ENCODE data around the gene PARD3.

Gene PARD3

DNA sequence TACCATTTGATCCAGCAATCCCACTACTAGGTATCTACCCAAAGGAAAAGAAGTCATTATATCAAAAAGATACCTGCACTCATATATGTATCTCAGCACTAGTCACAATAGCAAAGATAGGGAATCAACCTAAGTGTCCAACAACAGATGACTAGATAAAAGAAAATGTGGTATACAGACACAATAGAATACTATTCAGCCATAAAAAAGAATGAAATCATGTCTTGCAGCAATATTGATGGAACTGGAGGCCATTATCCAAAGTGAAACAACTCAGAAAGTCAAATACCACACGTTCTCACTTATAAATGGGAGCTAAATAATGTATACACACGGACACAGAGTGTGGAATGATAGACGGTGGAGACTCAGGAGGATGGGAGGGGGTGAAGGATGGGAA is 146.0 kb downstream of the PARD3 start:
- H3K79me2 ChIP-seq (ENCODE audit: control insufficient read depth, insufficient read depth, low read length, unreplicated experiment) = peaks cover 5% of the 10 kb centered on the region
- H3K27ac ChIP-seq (ENCODE audit: low read depth, low read length) = no peak overlapping the region
- peaks cover 7% of the 10 kb centered on the region for H3K4me1 ChIP-seq (ENCODE audit: control insufficient read depth, insufficient read depth, low read length, unreplicated experiment)

DNA sequence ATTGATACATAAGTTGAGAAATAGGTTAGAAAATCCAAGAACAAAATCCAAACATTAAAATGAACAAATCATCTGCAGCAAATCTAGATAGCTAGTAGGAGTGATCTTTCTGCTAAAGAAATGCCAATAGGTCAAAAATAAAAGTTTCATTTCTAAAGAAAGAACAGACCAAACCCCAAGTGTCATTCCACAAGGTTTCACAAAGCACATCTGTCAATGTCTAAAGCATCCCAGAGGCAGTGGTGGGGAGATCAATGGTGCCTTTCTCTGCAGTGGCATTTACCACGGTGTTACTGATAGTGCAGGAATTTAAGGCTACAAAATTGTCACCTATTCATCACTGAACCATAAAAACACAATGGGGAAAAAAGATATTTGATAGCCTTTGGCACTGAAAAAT is 147.9 kb downstream of the PARD3 start:
- peaks cover 5% of the 10 kb centered on the region for H3K79me2 ChIP-seq (ENCODE audit: control insufficient read depth, insufficient read depth, low read length, unreplicated experiment)

More for the DNA sequence above, 146.0 kb downstream of the PARD3 start:
- no peak overlapping the region for H3K4me3 ChIP-seq (ENCODE audit: low read depth, low read length)
- no peaks in the 10 kb centered on the region for H3K27me3 ChIP-seq (ENCODE audit: insufficient read depth, low read length)
- H2AFZ ChIP-seq (ENCODE audit: low read length, unreplicated experiment) = no peak overlapping the region
- no peaks in the 10 kb centered on the region for H3K36me3 ChIP-seq (ENCODE audit: insufficient read depth, low read length)

DNA sequence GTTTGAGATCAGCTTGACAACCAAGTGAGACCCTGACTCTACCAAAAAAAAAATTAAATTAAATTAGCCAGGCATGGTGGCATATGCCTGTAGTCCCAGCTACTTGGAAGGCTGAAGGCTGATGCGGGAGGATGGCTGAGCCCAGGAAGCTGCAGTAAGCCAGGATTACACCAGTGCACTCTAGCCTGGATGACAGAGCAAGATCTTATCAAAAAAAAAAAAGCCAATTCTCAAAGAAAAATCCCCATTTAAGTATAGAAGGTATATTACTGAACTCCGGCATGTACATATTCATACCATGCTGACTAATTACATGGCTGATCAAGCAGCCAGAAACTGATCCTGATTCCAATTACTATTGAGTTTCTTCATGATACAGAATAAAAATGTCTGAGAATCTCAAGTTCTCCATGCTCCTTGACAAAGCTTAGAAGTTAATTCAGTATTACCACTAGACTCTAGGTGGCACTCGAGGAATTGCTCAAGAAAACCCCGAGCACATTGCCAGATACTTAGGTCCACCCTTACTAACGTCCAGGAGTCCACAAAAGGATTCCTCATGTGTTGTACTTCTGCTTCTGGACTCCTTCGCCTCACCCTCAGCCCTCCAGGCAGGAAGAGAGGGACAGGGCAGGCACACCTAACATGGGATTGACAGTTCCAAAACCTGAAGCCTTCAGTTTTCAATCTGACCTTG is 148.9 kb downstream of the PARD3 start:
- H3K79me2 ChIP-seq (ENCODE audit: control insufficient read depth, insufficient read depth, low read length, unreplicated experiment) = peaks cover 5% of the 10 kb centered on the region
- no peak overlapping the region for H3K27ac ChIP-seq (ENCODE audit: low read depth, low read length)
- H2AFZ ChIP-seq (ENCODE audit: low read length, unreplicated experiment) = no peak overlapping the region
- H3K27me3 ChIP-seq (ENCODE audit: insufficient read depth, low read length) = no peaks in the 10 kb centered on the region
- peaks cover 7% of the 10 kb centered on the region for H3K4me1 ChIP-seq (ENCODE audit: control insufficient read depth, insufficient read depth, low read length, unreplicated experiment)
- H3K4me3 ChIP-seq (ENCODE audit: low read depth, low read length) = no peak overlapping the region
- H3K36me3 ChIP-seq (ENCODE audit: insufficient read depth, low read length) = no peaks in the 10 kb centered on the region

More for the DNA sequence above, 147.9 kb downstream of the PARD3 start:
- Histone ChIP-seq H3K27me3 (ENCODE audit: insufficient read depth, low read length) (no peaks in the 10 kb centered on the region), H3K36me3 (ENCODE audit: insufficient read depth, low read length) (no peaks in the 10 kb centered on the region), H2AFZ (ENCODE audit: low read length, unreplicated experiment) (no peak overlapping the region), H3K4me1 (ENCODE audit: control insufficient read depth, insufficient read depth, low read length, unreplicated experiment) (peaks cover 7% of the 10 kb centered on the region), H3K4me3 (ENCODE audit: low read depth, low read length) (no peak overlapping the region), H3K27ac (ENCODE audit: low read depth, low read length) (no peak overlapping the region)

DNA sequence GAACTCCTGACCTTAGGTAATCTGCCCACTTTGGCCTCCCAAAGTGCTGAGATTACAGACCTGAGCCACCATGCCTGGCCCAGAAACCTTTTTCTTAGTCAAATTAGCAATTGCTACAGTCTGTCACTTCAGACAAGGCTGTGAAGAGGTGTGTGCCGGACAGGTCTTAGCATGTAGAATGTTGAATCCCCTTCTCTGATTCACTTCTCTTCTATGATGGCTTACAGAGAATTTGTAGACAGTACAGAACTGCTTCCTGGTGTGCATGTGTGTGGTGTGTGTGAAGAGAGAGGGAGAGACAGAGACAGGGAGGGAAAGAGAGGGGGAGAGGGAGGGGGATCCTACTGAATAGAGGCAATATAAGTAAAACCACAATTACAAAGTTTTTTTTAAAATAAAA is 150.4 kb downstream of the PARD3 start:
- no peaks in the 10 kb centered on the region for H3K79me2 ChIP-seq (ENCODE audit: control insufficient read depth, insufficient read depth, low read length, unreplicated experiment)
- H3K4me3 ChIP-seq (ENCODE audit: low read depth, low read length) = no peak overlapping the region
- H3K27me3 ChIP-seq (ENCODE audit: insufficient read depth, low read length) = no peaks in the 10 kb centered on the region
- peaks cover 7% of the 10 kb centered on the region for H3K4me1 ChIP-seq (ENCODE audit: control insufficient read depth, insufficient read depth, low read length, unreplicated experiment)
- no peak overlapping the region for H2AFZ ChIP-seq (ENCODE audit: low read length, unreplicated experiment)
- no peak overlapping the region for H3K27ac ChIP-seq (ENCODE audit: low read depth, low read length)
- H3K36me3 ChIP-seq (ENCODE audit: insufficient read depth, low read length) = no peaks in the 10 kb centered on the region

DNA sequence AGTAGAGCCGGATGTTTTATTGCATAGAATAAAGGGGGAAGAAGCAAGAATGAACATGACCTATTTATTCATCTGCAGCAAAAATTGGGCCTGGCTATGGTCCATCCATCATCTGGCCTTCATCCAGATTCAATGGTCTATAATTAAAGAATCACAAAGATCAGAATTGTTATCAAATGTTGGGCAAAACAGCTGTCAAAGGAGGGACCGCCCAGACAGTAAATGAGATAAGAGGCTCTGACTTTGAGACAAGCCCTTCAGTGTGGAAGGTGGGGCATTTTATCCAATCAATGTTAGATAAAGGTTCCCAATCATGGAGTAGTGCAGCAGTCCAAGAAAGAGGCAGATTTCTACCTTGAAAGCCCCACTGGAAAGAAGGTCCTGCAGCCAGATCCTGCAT is 153.5 kb downstream of the PARD3 start:
- Histone ChIP-seq H3K27ac (ENCODE audit: low read depth, low read length) (no peak overlapping the region), H3K79me2 (ENCODE audit: control insufficient read depth, insufficient read depth, low read length, unreplicated experiment) (no peaks in the 10 kb centered on the region), H3K4me1 (ENCODE audit: control insufficient read depth, insufficient read depth, low read length, unreplicated experiment) (peaks cover 7% of the 10 kb centered on the region), H3K4me3 (ENCODE audit: low read depth, low read length) (no peak overlapping the region), H3K27me3 (ENCODE audit: insufficient read depth, low read length) (no peaks in the 10 kb centered on the region), H3K36me3 (ENCODE audit: insufficient read depth, low read length) (no peaks in the 10 kb centered on the region), H2AFZ (ENCODE audit: low read length, unreplicated experiment) (no peak overlapping the region)

DNA sequence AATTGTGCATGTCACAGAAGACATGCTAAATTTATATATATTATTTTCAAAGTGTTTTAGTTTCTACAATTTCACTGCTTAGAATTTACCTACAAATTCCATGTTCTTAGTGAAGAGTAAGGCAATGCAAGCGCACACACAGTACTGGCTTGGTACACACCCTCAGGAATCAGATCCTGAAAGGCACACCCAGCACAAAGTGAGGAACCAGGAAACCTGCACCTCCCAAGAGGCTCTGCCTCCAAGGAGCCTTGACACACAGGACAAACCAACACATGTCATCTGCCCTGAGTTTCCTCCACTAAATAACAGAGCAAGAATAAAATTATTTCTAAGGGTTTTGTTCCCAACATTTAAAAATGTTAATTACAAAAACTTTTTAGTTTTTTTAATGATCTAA is 156.2 kb downstream of the PARD3 start:
- no peak overlapping the region for H3K4me3 ChIP-seq (ENCODE audit: low read depth, low read length)
- H3K36me3 ChIP-seq (ENCODE audit: insufficient read depth, low read length) = no peaks in the 10 kb centered on the region
- no peaks in the 10 kb centered on the region for H3K27me3 ChIP-seq (ENCODE audit: insufficient read depth, low read length)
- H2AFZ ChIP-seq (ENCODE audit: low read length, unreplicated experiment) = no peak overlapping the region
- no peak overlapping the region for H3K27ac ChIP-seq (ENCODE audit: low read depth, low read length)
- no peaks in the 10 kb centered on the region for H3K79me2 ChIP-seq (ENCODE audit: control insufficient read depth, insufficient read depth, low read length, unreplicated experiment)
- H3K4me1 ChIP-seq (ENCODE audit: control insufficient read depth, insufficient read depth, low read length, unreplicated experiment) = no peaks in the 10 kb centered on the region

DNA sequence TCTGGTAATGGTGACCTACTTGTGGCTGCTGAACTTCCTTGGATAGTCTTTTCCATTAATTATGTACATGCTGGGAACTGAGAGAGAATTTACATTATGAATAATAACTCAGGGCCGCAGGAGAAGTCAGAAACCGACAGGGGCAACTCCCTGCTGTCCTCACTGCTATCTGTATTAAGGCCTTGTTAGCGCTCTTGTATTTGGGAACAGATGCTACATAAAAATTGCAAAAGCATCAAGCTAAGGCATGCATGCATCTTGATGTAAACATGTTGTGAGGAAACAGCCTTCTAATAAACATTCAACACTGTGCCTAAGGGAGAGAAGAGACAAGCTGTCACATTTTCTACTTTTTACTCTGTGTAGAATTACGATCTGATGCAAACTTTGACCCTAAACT is 158.4 kb downstream of the PARD3 start:
- Histone ChIP-seq H3K36me3 (ENCODE audit: insufficient read depth, low read length) (no peaks in the 10 kb centered on the region), H3K4me3 (ENCODE audit: low read depth, low read length) (no peak overlapping the region), H3K79me2 (ENCODE audit: control insufficient read depth, insufficient read depth, low read length, unreplicated experiment) (peaks cover 5% of the 10 kb centered on the region), H3K4me1 (ENCODE audit: control insufficient read depth, insufficient read depth, low read length, unreplicated experiment) (no peaks in the 10 kb centered on the region), H3K27ac (ENCODE audit: low read depth, low read length) (no peak overlapping the region), H2AFZ (ENCODE audit: low read length, unreplicated experiment) (no peak overlapping the region), H3K27me3 (ENCODE audit: insufficient read depth, low read length) (no peaks in the 10 kb centered on the region)

DNA sequence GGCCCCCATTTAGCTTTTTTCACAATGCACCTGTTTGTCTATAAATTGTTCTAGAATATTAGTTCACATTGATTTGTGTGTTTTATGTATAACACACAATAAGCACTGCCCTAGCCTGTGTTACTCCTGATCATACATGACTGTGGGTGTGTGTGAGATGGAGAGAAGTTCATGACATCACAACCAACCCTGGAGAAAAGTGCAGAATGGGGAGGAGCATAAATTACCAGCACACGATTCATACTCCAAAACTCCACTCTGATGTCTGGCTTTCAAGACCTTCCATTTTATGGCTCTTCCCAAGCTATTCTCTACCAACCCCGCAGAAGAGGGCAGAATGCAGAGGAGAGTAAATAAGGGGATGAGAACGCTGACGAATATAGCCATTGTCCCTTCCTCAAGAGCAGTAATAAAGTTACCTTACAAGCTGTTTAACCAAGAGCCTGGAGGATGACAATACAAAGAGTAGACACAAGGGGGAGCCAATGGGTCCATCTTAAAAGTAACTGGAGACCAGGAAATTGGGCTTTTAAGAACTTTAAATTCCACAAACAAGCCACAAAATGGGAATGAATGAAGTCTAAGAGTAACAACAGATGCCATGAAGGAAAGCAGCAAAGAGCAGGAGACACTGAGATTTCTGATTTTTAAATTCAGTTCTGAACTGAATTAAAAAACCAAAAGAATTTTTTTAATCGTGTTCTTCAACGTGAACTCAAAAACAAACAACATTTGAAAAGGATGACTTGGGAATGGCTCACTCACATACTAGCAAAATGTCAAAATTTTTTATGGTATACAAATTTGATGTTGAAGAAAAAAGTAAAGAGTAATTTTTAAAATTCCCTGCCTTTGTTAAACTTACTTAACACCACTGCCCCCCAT is 159.6 kb downstream of the PARD3 start:
- H2AFZ ChIP-seq (ENCODE audit: low read length, unreplicated experiment) = no peak overlapping the region
- H3K4me3 ChIP-seq (ENCODE audit: low read depth, low read length) = no peak overlapping the region
- peaks cover 5% of the 10 kb centered on the region for H3K79me2 ChIP-seq (ENCODE audit: control insufficient read depth, insufficient read depth, low read length, unreplicated experiment)
- no peak overlapping the region for H3K27ac ChIP-seq (ENCODE audit: low read depth, low read length)
- H3K4me1 ChIP-seq (ENCODE audit: control insufficient read depth, insufficient read depth, low read length, unreplicated experiment) = no peaks in the 10 kb centered on the region
- no peaks in the 10 kb centered on the region for H3K36me3 ChIP-seq (ENCODE audit: insufficient read depth, low read length)
- H3K27me3 ChIP-seq (ENCODE audit: insufficient read depth, low read length) = no peaks in the 10 kb centered on the region

DNA sequence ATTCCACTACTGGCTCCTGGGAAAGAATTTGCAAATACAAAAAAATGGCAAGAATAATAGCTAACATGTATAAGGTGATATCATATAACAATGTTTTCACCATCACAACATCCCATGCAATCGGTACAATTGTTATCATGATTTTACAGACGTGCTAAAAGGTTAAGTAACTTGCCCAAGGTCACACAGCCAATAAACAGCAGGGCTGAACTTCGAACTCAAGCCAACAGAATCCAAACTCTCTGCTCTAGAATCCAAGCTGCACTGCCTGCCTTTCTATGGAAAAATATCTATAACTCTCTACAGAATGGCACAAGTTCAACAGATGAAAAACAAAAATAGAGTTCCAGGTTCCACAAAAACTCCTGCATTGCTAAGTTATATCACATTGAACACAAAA is 160.9 kb downstream of the PARD3 start:
- Histone ChIP-seq H3K79me2 (ENCODE audit: control insufficient read depth, insufficient read depth, low read length, unreplicated experiment) (peaks cover 9% of the 10 kb centered on the region), H3K4me1 (ENCODE audit: control insufficient read depth, insufficient read depth, low read length, unreplicated experiment) (no peaks in the 10 kb centered on the region), H3K27me3 (ENCODE audit: insufficient read depth, low read length) (no peaks in the 10 kb centered on the region), H3K27ac (ENCODE audit: low read depth, low read length) (no peak overlapping the region), H3K36me3 (ENCODE audit: insufficient read depth, low read length) (no peaks in the 10 kb centered on the region), H2AFZ (ENCODE audit: low read length, unreplicated experiment) (no peak overlapping the region), H3K4me3 (ENCODE audit: low read depth, low read length) (no peak overlapping the region)

DNA sequence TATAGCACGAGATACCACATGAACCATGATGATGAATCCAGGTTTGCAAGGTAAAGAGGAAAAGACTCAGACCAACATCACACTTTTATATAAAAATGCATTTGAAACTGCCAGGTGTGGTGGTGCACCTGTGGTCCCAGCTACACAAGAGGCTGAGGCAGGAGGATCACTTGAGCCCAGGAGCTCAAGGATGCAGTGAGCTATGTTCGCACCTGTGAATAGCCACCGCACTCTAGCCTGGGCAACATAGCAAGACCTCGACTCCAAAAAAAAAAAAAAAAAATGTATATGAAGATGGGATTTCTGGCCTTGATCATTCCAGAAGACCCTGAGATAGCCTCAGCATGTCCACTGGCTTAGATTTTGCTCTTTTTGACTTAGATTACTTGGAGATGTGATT is 161.6 kb downstream of the PARD3 start:
- no peaks in the 10 kb centered on the region for H3K36me3 ChIP-seq (ENCODE audit: insufficient read depth, low read length)
- H3K27ac ChIP-seq (ENCODE audit: low read depth, low read length) = no peak overlapping the region
- peaks cover 9% of the 10 kb centered on the region for H3K79me2 ChIP-seq (ENCODE audit: control insufficient read depth, insufficient read depth, low read length, unreplicated experiment)
- no peak overlapping the region for H2AFZ ChIP-seq (ENCODE audit: low read length, unreplicated experiment)
- H3K4me3 ChIP-seq (ENCODE audit: low read depth, low read length) = no peak overlapping the region
- no peaks in the 10 kb centered on the region for H3K27me3 ChIP-seq (ENCODE audit: insufficient read depth, low read length)
- no peaks in the 10 kb centered on the region for H3K4me1 ChIP-seq (ENCODE audit: control insufficient read depth, insufficient read depth, low read length, unreplicated experiment)
